A673 (cell line): ENCODE measurements around the gene DIP2C. TPM values are rescaled to one million over a fixed set of nuclear protein-coding genes. Genes with fewer than 3 reads are reported as not detected.

Experiments used
- BruUV-seq: library from RNA; stranded (reverse); fragments of 400-500 nt; replicated peaks from 2 replicates; lab custom pipeline; 2021; lab: Mats Ljungman, UMichigan
- CTCF ChIA-PET: fragments of 300-600 bp; sonication (Branson Sonifier 250); formaldehyde crosslinking; loops from one replicate; lab custom pipeline; 2022; ENCODE audit warnings: antibody characterized with exemption; lab: Charles Lee
- POLR2A ChIA-PET: fragments of 300-600 bp; sonication (Branson Sonifier 250); formaldehyde crosslinking; loops from one replicate; lab custom pipeline; 2022; ENCODE audit warnings: antibody characterized with exemption; ENCODE audit not compliant: low non-redundant PET; lab: Charles Lee
- DNase-seq: peaks from one replicate; pipeline ENCODE4 v3.0.0-alpha.2; 2015; ENCODE audit warnings: low spot score
- H3K27ac ChIP-seq: fragments of 200-600 bp; sonication (generic); 2 replicates; pipeline ENCODE4 v1.5.1; 2016; ENCODE audit warnings: mixed run types, low read depth, mild to moderate bottlenecking, mixed read lengths, antibody characterized with exemption, low read length; ENCODE audit not compliant: poor library complexity, severe bottlenecking
- H3K27me3 ChIP-seq: fragments of 200-600 bp; sonication (generic); replicated peaks from 2 replicates; pipeline ENCODE4 v1.6.1; 2017; ENCODE audit warnings: mixed run types, low read depth, mild to moderate bottlenecking, mixed read lengths, antibody characterized with exemption, low read length; ENCODE audit not compliant: insufficient read depth, poor library complexity
- H3K36me3 ChIP-seq: fragments of 200-600 bp; sonication (generic); 2 replicates; pipeline ENCODE4 v1.6.1; 2016; ENCODE audit warnings: mixed run types, mild to moderate bottlenecking, mixed read lengths, antibody characterized with exemption, low read length; ENCODE audit not compliant: insufficient read depth, poor library complexity, severe bottlenecking
- H3K4me1 ChIP-seq: fragments of 200-600 bp; sonication (generic); 2 replicates; pipeline ENCODE4 v1.6.1; 2017; ENCODE audit warnings: mixed run types, mild to moderate bottlenecking, mixed read lengths, antibody characterized with exemption, low read length; ENCODE audit not compliant: insufficient read depth, poor library complexity, severe bottlenecking
- H3K4me3 ChIP-seq: fragments of 200-600 bp; sonication (generic); 2 replicates; pipeline ENCODE4 v1.5.1; 2016; ENCODE audit warnings: low read depth, mixed run types, mild to moderate bottlenecking, mixed read lengths, low read length; ENCODE audit not compliant: poor library complexity, severe bottlenecking
- H3K9me3 ChIP-seq: fragments of 200-600 bp; sonication (generic); 2 replicates; pipeline ENCODE4 v1.6.1; 2016; ENCODE audit warnings: mixed run types, low read depth, mild to moderate bottlenecking, mixed read lengths, antibody characterized with exemption, low read length; ENCODE audit not compliant: poor library complexity, severe bottlenecking
- CTCF ChIP-seq: fragments of 300-800, 200-600 bp; sonication (generic); conservative IDR thresholded peaks from 2 replicates; pipeline ENCODE4 v1.5.1; 2017; ENCODE audit warnings: low read depth, mild to moderate bottlenecking, antibody characterized with exemption, low read length, moderate library complexity, mixed read lengths
- EZH2 ChIP-seq: fragments of 200-600 bp; sonication (generic); IDR thresholded peaks from 2 replicates; pipeline ENCODE4 v1.6.1; 2017; ENCODE audit warnings: borderline replicate concordance, low read depth, mild to moderate bottlenecking, mixed read lengths, antibody characterized with exemption, low read length; ENCODE audit not compliant: poor library complexity, severe bottlenecking
- intact Hi-C: fragments of 100-400 bp; cut with micrococcal nuclease; formaldehyde crosslinking; loops from one replicate; pipeline ENCODE4 v1.10.0; 2022; ENCODE audit not compliant: unreplicated experiment
- total RNA-seq: library from RNA; stranded (reverse); gene quantifications from 2 replicates; pipeline ENCODE4 v1.2.3, GENCODE V29; 2021

Gene DIP2C
- total RNA-seq, 1 experiment from 2014 or later: 13.2 TPM

DNA sequence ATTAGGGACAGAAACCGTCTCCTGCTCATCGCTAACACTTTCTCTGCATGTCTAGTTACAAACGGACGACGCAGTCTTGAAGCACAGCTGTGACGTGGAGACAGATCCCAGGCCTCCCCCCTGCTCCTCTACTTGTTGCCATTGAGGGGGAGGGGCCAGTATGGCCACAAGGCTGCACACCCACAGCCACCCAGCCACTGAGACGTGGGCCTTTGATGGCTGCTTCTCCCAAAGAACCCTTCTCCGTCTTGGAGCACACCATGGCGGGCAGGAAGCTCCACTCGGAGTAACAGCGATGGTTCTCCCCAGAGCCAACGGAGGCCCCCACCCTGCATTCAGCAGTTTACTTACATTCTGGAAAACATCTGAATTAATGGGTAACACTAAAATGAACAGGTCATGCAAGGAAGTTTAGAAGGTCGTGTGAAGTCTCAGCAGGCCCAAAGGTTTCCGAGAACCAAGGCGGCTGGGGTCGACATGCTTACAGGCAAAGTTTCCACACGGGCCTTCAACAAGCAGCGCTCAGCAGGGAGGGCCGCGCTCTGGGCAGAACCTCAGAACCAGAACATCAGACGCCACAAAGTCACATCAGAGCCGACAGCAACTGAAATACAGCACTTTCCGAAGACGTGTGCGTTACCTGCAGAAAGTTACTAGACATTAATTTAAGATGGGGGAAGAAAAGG, 169.6 kb downstream of the DIP2C start:
- intact Hi-C loops: loop anchor here (10.0 kb wide), 2 partner anchors 165 to 295 kb away; partner anchors contain the start of gene DIP2C

DNA sequence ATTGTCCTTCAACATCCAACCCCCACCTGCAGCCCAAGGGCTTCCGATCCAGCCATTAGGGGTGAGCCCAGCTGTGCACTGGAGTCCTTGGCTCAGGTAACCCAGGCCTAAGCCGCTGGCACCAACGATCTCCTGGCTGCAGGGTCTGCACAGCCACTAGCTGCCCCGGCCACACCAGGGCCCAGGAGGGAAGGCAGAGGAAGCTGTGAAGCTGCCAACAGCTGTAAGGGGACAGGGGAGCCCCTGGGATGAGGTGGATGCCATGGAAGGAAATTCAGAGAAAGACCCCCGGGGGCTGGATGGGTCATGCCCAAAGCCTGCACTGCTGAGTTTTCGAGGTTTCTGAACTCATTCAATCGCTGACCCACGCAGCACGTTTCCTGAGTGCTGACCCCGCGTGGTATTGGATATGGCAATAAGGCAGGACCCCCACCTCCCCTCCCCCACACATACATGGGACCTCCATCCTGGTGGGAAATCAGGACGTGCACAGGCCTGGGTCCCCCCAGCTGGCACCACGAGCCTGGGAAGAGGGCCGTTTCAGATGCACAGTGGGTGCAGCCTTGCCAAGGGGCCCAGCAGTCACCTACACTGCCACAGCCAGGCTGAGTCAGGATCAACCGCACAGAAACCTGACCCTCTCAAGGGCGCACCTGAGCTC, 170.3 kb downstream of the DIP2C start:
- Histone ChIP-seq H3K9me3 (no peaks in the 10 kb centered on the region), H3K4me3 (no peak overlapping the region), H3K27ac (no peak overlapping the region), H3K4me1 (no peaks in the 10 kb centered on the region), H3K27me3 (no peaks in the 10 kb centered on the region), H3K36me3 (no peaks in the 10 kb centered on the region)
- TF ChIP-seq EZH2: no peak
- TF ChIP-seq CTCF: no peak
- POLR2A ChIA-PET: no interaction called here
- no peak for DNase-seq
- BruUV-seq: no TSS peak
- CTCF ChIA-PET: no interaction called here
- intact Hi-C loops: loop anchor here (10.0 kb wide), 2 partner anchors 166 to 296 kb away; partner anchors contain the start of gene DIP2C

More for the DNA sequence above, 169.6 kb downstream of the DIP2C start:
- no peaks in the 10 kb centered on the region for H3K9me3 ChIP-seq
- H3K27ac ChIP-seq: no peak overlapping the region
- H3K36me3 ChIP-seq: no peaks in the 10 kb centered on the region
- ChIA-PET POLR2A (no interaction called here), CTCF (no interaction called here)
- no peaks in the 10 kb centered on the region for H3K27me3 ChIP-seq
- H3K4me3 ChIP-seq: no peak overlapping the region
- TF ChIP-seq EZH2 (no peak), CTCF (no peak)
- no TSS peak for BruUV-seq
- no peaks in the 10 kb centered on the region for H3K4me1 ChIP-seq
- no peak for DNase-seq

GRCh38 chr10:517872-518475, 171.5 kb downstream of the DIP2C start:
- Histone ChIP-seq H3K36me3 (no peaks in the 10 kb centered on the region), H3K4me1 (no peaks in the 10 kb centered on the region), H3K27ac (no peak overlapping the region), H3K4me3 (no peak overlapping the region), H3K27me3 (no peaks in the 10 kb centered on the region), H3K9me3 (no peaks in the 10 kb centered on the region)
- CTCF ChIA-PET: no interaction called here
- TF ChIP-seq CTCF (no peak), EZH2 (no peak)
- POLR2A ChIA-PET: no interaction called here
- no TSS peak for BruUV-seq
- intact Hi-C loops: loop anchor here (10.0 kb wide), 2 partner anchors 167 to 297 kb away; partner anchors contain the start of gene DIP2C
- DNase-seq: no peak
